ENCODE results near the gene SLC17A8.
"Not testable (repeated sequence)": the region's sequence is repeated elsewhere in the genome, so short reads cannot be mapped to it uniquely, and the experiment has no call there.

Gene SLC17A8

DNA sequence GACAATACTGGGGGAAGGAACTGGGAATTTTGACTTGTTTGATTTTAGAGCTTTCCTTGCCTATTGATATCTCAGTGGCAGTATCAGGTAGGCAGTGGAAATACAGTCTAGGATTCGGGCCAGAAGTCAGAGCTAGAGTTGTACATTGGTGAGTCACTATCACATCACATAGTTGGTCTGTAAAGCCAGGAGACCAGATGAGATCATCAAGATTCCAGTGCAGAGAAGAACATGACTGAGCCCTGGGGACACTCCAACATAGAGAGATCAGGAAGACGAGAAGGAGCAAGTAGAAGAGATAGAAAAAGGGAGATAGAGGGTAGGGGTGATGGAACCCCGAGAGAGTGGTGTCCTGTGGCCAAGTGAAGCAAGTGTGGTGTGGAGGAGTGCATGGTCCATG, 70.2 kb downstream of the SLC17A8 start:
- DNase-seq (ENCODE audit: low spot score), result peak; percentile 27

DNA sequence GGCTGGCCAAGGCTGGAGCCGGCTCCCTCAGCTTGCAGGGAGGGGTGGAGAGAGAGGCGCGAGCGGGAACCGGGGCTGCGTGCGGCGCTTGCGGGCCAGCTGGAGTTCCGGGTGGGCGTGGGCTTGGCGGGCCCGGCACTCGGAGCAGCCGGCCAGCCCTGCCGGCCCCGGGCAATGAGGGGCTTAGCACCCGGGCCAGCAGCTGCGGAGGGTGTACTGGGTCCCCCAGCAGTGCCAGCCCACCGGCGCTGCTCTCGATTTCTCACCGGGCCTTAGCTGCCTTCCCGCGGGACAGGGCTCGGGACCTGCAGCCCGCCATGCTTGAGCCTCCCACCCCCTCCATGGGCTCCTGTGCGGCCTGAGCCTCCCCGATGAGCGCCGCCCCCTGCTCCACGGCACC, 73.4 kb downstream of the SLC17A8 start:
- not testable (repeated sequence) for DNase-seq (ENCODE audit: low spot score)

DNA sequence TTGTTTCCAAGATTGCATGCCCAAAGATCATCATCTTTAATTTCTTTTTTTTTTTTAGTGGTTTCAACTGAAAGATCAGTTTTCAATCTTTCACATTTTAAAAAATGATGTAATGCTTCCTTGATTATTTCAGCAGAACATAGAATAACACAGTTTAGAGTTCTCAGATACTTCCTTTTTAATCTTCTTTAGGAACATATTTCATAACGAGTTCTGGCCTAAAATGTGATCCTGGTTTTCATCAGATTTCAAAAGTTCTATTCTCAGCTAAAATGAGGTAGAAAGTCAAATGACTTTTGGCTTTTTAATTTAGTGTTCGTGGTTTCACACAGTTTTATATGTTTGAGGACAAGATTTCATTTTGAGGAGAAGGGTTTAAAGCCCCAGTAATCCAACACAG, 76.8 kb downstream of the SLC17A8 start:
- DNase-seq (ENCODE audit: low spot score), result no peak

DNA sequence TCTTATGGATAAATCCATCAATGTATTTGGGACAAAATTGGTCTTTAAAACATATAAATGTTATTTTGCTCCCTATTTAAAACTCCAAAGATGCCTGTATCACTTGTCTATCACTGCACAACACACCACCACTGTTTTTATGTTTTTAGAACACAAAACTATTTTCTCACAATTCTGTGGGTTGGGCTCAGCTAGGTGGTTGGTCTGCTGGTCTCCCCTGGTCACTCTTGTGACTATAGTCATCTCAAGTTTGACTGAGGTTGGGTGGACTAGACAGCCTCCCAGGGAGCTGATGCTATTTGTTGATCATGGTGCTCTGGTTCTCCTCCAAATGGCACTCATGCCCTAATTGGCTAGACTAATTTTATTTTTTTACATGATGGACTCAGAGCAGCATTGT, 77.3 kb downstream of the SLC17A8 start:
- DNase-seq (ENCODE audit: low spot score), result no peak

DNA sequence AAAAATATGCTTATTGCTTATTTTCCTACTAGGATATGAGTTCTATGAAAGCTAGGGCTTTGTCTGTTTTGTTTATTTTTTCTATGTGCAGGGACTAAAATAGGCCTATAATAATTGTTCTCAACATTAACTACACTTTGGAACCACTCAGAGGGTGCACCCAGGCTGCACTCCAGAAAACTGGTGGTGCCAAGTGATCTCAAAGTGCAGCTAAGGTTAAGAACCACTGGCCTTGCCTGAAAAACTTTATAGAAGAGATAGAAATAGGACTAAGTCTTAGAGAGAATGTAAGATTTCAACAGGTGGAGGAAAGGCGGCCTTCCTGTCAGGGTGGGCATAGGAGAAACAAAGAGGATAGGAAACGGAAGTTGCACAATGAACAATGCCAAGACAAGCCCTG, 79.1 kb downstream of the SLC17A8 start:
- DNase-seq (ENCODE audit: low spot score), result no peak

DNA sequence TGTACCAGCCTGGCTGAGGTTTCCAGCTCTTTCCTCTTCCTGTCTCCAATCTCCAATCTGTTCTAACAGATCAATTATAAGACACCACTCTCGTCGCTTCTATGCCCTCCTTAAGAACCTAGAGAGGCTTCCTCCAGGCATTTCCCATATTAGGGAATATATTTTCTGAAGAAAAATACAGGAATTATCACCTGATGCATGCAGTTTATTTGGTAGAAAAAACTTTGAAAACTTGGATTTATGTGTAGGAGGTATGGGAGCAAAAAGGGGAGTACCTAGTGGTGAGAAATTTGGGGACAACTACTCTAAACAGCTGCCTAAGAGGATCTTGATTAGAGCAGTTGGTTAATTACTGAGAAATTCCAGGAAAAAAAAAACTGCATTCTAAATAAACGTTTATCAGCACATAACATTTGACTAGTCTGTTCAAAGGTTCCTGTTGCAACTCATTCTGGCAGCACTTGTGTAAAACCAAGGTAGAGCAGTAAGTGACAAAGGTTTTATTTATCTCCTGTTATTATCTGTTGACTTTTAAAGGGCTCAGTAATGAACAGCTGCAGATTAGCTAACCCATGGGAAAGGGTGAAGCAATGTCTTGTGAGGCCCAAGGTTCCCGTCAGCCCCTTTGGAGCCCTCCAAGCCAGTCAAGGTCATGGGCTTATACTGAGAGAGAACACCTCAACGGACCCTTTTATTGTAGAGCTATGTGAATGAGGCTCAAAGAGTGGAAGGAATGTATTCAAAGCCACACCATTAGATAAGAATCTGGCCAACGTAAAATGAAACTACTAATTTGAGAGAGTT, 80.4 kb downstream of the SLC17A8 start:
- no peak for DNase-seq (ENCODE audit: low spot score)

DNA sequence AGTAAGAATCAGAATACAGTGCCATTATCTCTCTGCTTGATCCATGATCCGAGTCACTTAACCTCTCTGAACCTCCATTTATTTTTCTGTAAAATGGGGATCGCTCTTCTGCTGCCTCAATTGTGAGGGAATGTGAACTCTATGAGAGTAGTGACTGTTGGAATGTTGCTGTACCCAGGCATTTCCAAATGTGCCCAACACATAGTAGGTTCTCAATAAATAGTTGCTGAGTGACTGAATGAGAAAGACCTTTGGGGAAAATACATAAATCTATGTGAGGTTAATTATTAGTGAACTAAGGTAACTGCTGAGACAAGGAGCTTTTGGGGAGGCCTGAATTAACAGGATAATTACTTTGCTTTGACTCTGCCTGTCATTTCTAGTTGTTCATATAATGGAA, 82.9 kb downstream of the SLC17A8 start:
- DNase-seq (ENCODE audit: low spot score), result no peak

DNA sequence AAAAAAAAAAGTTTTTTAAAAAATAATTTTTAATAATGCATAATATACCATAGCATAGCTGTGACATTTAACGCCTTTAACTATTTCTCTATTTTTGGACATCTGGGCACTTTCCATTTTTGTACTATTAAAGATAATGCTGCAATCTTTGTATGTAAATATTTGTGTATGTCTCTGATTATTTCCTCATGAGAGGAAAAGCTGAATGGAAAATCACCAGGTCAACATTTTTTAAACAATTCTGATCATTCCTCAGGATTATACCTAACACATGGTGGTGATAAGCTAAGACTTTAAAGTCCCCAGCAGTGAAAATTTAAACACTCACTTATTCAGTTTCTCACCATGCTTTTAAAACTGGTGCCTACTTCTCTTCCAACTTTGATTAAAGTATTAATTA, 85.5 kb downstream of the SLC17A8 start:
- no peak for DNase-seq (ENCODE audit: low spot score)

DNA sequence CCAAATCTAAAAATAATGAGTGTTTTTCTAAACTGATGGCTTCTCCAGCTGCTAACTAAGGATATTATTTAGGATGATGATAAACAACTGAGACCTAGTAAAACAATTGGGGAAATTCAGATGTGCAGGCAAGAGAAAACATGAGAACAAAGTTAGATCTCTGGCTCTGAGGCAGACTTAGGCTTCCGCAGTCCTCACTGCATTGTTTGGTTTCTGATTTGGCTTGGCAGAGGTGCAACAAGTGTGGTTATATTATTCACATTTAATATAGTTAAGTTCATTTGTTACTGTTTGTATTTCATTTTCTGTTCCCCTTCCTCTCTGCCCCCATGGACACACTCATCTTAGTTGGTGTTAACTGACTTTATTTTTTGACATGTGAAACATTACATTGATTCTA, 86.6 kb downstream of the SLC17A8 start:
- DNase-seq (ENCODE audit: low spot score), result no peak

DNA sequence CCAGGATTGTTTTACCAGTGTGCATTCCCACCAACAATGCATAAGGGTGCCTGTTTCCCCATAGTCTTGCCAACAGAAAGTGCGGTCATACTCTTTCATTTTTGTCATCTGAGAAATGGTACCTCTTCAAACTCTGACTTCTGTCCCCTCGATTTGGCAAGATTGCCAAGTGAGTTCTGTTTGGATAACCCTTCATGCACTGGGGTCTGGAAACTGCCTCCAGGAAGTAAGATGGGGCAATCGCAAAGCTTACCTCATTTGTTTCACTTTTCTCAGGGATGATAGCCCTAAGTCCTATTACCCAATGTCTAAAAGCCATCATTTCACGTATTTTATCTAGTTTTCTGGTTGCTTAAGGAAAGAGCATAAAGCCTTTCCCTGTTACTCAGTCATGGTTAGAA, 88.2 kb downstream of the SLC17A8 start:
- no peak for DNase-seq (ENCODE audit: low spot score)

DNA sequence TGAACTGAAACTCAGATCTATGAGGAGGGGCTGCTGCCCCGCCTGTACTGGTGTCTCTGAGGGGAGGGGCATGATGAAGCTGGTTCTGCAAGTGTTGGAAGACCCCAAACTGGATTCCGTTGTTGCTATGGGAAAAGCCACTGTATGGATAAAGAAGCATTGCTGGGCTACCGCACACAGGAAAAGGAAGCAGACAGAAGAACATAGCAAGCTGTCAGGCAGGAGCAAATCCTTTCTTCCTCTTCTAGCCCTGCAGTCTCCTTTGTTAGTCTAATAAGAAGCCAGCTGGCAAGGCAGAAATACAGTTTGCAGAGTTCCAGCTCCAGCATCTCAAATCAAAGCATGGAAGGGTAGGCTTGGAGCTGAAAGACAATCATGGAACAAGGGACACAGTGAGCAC, 90.5 kb downstream of the SLC17A8 start:
- DNase-seq (ENCODE audit: low spot score), result no peak

DNA sequence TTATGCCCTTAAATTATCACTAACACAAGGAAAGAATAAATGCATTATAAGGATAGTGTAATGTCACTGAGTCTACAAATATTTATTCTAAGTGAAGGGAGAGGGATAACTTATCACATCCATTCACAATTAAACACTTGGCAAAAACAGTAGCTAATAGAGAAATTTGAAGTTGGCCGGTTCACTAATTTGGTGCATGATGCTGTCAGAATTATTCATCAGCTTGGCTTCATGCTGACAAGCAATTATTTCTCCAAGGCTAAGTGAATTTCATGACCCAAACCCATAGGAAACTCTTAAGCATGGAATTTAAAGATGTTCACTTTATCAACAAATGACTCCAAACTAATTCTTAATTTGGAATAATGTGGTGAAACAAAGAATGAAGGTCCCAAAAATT, 91.8 kb downstream of the SLC17A8 start:
- DNase-seq (ENCODE audit: low spot score), result no peak

DNA sequence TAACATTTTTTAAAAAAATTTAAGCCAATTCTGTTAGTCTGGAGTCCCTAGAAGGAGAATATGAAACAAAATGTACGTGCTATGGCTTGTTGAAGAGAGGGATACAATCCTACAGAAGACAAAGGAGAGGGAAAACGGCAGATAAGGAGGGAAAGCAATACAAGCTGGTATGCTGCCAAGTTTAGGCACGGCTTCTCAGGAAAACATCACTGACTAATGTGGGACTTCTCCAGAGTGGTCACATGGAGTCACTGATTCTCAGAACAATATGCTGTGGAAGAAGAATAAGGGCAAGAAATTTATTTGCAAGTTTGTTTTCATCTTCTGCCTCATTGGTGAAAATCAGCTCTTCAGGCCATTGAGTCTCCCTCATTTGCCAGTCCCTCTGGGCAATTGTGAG, 93.9 kb downstream of the SLC17A8 start:
- no peak for DNase-seq (ENCODE audit: low spot score)

DNA sequence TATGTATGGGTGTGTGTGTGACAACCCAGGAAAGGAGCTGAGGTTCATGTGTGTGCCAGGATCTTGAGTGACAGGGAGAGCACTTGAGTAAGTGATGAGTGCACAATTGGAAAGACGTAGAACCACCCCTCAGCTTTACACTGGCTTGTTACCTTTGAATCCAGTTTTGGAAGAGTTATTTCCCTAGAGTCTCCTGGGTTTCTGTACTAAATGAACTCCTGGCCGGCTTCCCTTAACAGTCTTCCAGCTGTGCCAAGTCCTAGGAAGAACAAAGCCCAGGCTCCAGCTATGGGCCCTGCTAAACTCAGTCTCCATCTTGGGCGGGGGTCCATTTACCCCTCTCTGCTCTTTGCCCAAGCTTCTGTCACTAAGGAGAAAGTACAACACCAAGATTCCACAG, 97.1 kb downstream of the SLC17A8 start:
- DNase-seq (ENCODE audit: low spot score), result no peak

DNA sequence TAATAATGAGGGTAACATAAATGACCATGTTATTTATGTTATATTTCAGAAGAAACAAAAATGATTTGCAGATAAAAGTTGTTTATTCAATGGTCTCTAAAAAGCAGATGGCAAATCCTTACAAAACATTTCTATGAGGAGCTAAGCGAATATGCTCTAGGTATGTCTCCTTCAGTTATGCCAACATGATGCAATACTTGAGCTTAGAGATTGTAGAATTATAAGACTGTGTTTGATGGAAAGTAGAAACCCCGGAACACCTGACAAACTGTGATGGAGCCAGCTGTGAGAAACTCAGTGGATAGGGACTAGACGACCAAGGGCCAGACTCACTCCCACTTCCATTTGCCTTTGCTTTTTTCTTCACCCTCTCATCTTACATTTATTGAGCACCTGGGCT, 99.0 kb downstream of the SLC17A8 start:
- DNase-seq (ENCODE audit: low spot score), result no peak

DNA sequence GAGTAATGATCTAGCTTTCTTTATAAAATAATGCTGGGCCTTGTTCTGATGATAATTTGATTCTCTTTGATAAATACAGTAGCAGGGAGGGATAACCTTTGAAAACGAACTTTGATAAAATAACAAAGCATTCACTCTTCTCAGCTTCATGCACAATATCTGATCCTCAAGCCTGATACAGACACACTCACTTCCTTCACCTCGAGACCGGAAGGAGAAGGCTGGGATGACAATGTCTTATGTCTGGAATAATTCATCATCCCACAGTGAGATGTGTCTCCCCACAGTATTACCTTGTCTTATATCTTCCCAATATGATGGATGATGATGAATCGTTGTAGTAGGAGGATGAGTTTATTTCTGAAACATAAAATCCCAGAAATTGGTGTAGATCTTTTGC, 101.3 kb downstream of the SLC17A8 start:
- no peak for DNase-seq (ENCODE audit: low spot score)

DNA sequence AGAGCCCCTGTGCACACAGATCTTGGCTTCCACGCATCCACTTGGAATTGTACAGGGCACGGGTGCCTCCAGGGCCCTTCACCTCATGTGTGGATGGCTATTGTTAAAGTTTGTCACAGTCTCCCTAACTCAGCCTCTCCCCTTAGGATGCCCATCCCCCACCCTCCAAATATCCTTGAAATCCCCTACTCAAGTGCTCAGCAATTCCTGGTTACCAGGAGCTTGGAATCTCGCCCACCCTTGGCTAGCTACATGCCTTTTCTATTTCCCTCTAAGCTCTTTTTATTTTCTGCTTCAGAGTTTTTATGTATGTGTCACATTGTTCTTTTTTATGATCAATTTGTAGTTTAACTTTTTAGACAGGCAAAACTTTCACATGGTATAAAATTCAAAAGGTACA, 103.8 kb downstream of the SLC17A8 start:
- DNase-seq (ENCODE audit: low spot score), result no peak

DNA sequence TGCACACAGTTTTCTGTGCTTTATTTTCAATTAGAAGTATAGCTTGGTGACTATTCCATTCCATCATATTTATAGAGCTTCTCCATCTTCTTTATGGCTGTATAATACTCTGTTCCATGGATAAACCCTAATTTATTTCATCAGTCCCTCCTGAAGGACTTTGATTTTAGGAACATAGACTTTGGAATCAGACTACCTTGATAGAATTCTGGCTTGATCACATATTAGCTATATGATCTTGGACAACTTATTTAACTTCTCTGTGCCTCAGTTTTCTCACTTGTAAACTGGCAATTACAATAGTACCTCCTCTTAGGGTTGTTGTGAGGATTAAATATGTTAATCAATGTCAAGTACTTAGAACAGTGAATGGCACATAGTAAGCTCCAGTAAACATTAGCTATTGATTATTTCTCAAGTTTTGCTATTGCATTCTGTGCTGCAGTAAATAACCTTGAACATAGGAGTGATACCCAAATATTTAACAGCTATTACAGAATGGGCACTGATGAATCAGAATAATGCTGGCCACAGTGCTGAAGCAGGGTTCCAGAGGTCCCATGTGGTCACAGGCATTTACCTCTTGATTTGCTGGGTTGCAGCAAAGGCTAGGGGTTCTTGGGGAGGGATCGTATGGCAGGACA, 104.6 kb downstream of the SLC17A8 start:
- DNase-seq (ENCODE audit: low spot score), result no peak

DNA sequence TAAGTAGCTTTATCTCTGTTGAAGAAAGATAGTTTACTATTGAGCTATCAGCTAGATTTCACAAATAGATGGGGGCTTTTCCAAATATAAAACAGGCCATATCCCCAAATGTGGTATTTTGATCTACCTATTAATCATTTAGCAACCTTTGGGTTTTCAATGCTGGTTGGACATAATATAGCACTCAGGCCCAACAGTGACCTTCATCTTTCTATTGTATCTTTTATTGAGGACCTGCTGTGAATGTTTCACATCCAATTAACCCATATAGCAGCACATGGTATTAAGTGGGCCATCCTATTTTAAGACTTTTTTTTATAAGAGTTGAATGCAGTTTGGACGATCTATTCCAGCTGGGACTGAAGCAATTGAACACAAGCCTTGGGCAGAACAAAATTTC, 106.8 kb downstream of the SLC17A8 start:
- no peak for DNase-seq (ENCODE audit: low spot score)

DNA sequence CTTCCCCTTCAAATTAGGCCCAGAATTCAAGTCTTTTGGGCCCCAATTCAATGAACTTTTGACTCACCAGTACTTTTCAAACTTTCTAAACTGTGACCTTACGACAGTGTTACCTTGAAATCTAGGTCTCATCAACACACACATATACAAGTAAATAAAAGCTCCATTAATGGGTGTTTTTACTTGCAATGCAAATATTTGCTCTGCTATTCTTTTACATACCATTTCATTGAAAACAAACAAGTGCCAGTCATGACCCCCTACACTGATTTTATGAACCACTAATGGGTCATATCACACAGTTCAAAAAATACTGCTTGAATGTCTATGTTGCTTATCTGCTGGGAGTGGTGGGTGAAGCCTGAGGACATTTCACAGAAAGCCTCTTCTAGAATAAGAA, 107.7 kb downstream of the SLC17A8 start:
- DNase-seq (ENCODE audit: low spot score), result no peak

DNA sequence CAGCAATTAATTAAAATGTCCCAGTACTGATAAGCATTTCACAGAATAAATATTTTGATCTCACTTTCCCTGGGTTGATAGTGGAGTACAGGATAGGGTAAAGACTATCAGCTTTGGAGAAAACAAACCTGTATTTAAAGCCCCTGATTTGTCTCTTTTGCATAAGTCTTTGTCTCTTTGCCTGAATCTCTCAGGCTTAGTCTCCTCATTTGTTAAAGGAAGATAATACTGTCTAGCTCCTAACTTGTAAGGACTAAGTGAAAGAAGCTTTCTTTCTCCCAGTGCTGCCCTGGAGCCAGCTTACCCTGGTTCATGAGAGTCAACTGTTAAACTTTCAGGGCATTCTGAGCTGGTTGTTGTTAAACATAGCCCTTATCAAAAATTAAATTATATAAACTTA, 111.3 kb downstream of the SLC17A8 start:
- DNase-seq (ENCODE audit: low spot score), result no peak
